H9 (cell line): ENCODE data around the gene RBM33. TPM values are rescaled to one million over a fixed set of nuclear protein-coding genes. Genes with fewer than 3 reads are reported as not detected.

ENCODE experiments used
- DNase-seq: peaks from one replicate; pipeline ENCODE4 v3.0.0-alpha.2; 2017
- H2AFZ ChIP-seq: one replicate; pipeline ENCODE4 v1.6.1; 2013; ENCODE audit warnings: mild to moderate bottlenecking, low read length, control low read depth, moderate library complexity
- H2AK5ac ChIP-seq: 2 replicates; pipeline ENCODE4 v1.6.1; 2013; ENCODE audit warnings: low read length, control low read depth, mixed read lengths; ENCODE audit not compliant: insufficient read length
- H2BK120ac ChIP-seq: one replicate; pipeline ENCODE4 v1.6.1; 2013; ENCODE audit warnings: low read depth, mild to moderate bottlenecking, low read length, control low read depth, inconsistent platforms; ENCODE audit not compliant: poor library complexity, severe bottlenecking
- H2BK12ac ChIP-seq: 2 replicates; pipeline ENCODE4 v1.6.1; 2013; ENCODE audit warnings: low read length, control low read depth, mixed read lengths, low read depth; ENCODE audit not compliant: insufficient read length
- H2BK15ac ChIP-seq: 2 replicates; pipeline ENCODE4 v1.6.1; 2013; ENCODE audit warnings: low read depth, low read length, control low read depth
- H2BK20ac ChIP-seq: one replicate; pipeline ENCODE4 v1.6.1; 2013; ENCODE audit warnings: low read depth, mild to moderate bottlenecking, low read length, control low read depth, inconsistent platforms; ENCODE audit not compliant: poor library complexity, severe bottlenecking
- H2BK5ac ChIP-seq: 2 replicates; pipeline ENCODE4 v1.6.1; 2013; ENCODE audit warnings: low read length, control low read depth, mixed read lengths; ENCODE audit not compliant: insufficient read length
- H3K14ac ChIP-seq: 2 replicates; pipeline ENCODE4 v1.6.1; 2013; ENCODE audit warnings: low read length, control low read depth; ENCODE audit not compliant: insufficient read depth
- H3K18ac ChIP-seq: 2 replicates; pipeline ENCODE4 v1.6.1; 2013; ENCODE audit warnings: low read depth, mild to moderate bottlenecking, mixed read lengths, low read length, control low read depth; ENCODE audit not compliant: insufficient read length
- H3K23ac ChIP-seq: 2 replicates; pipeline ENCODE4 v1.6.1; 2013; ENCODE audit warnings: low read length, control low read depth, mixed read lengths, low read depth; ENCODE audit not compliant: insufficient read length
- H3K23me2 ChIP-seq: 2 replicates; pipeline ENCODE4 v1.6.1; 2013; ENCODE audit warnings: low read depth, mild to moderate bottlenecking, mixed read lengths, low read length, control low read depth; ENCODE audit not compliant: insufficient read length, poor library complexity, severe bottlenecking
- H3K27ac ChIP-seq: 2 replicates; pipeline ENCODE4 v1.5.1; 2013; ENCODE audit warnings: low read length, control low read depth, mixed read lengths, low read depth; ENCODE audit not compliant: insufficient read length
- H3K27me3 ChIP-seq: 2 replicates; pipeline ENCODE4 v1.6.1; 2013; ENCODE audit warnings: low read length, control low read depth, inconsistent platforms; ENCODE audit not compliant: insufficient read depth
- H3K4ac ChIP-seq: 2 replicates; pipeline ENCODE4 v1.6.1; 2013; ENCODE audit warnings: low read depth, mild to moderate bottlenecking, control low read depth, inconsistent platforms, low read length, moderate library complexity
- H3K4me1 ChIP-seq: 2 replicates; pipeline ENCODE4 v1.6.1; 2013; ENCODE audit warnings: low read length, control low read depth, inconsistent platforms; ENCODE audit not compliant: insufficient read depth
- H3K4me2 ChIP-seq: 2 replicates; pipeline ENCODE4 v1.6.1; 2013; ENCODE audit warnings: low read length, control low read depth, mixed read lengths; ENCODE audit not compliant: insufficient read length, insufficient read depth
- H3K56ac ChIP-seq: 2 replicates; pipeline ENCODE4 v1.6.1; 2013; ENCODE audit warnings: low read depth, mild to moderate bottlenecking, mixed read lengths, low read length, control low read depth; ENCODE audit not compliant: insufficient read length
- H3K79me1 ChIP-seq: 2 replicates; pipeline ENCODE4 v1.6.1; 2013; ENCODE audit warnings: low read depth, mild to moderate bottlenecking, moderate library complexity, low read length, control low read depth, inconsistent platforms; ENCODE audit not compliant: insufficient read depth, poor library complexity, severe bottlenecking
- H3K79me2 ChIP-seq: 2 replicates; pipeline ENCODE4 v1.6.1; 2013; ENCODE audit warnings: low read length, control low read depth, inconsistent platforms; ENCODE audit not compliant: insufficient read depth
- H3K9ac ChIP-seq: 2 replicates; pipeline ENCODE4 v1.6.1; 2013; ENCODE audit warnings: low read length, control low read depth, mixed read lengths; ENCODE audit not compliant: insufficient read length; ENCODE audit errors: extremely low read depth
- H3K9me3 ChIP-seq: one replicate; pipeline ENCODE4 v1.6.1; 2013; ENCODE audit warnings: low read depth, low read length, inconsistent platforms; ENCODE audit not compliant: control insufficient read depth
- H3T11ph ChIP-seq: one replicate; pipeline ENCODE4 v1.6.1; 2013; ENCODE audit warnings: mild to moderate bottlenecking, low read length, control low read depth, inconsistent platforms
- H4K20me1 ChIP-seq: one replicate; pipeline ENCODE4 v1.6.1; 2013; ENCODE audit not compliant: control insufficient read depth, insufficient read length, insufficient read depth
- H4K5ac ChIP-seq: 2 replicates; pipeline ENCODE4 v1.6.1; 2013; ENCODE audit warnings: low read depth, mild to moderate bottlenecking, mixed read lengths, low read length, control low read depth; ENCODE audit not compliant: insufficient read length
- H4K8ac ChIP-seq: replicated peaks from 2 replicates; pipeline ENCODE4 v1.6.1; 2013; ENCODE audit warnings: low read length, control low read depth, mixed read lengths, low read depth; ENCODE audit not compliant: insufficient read length
- H4K91ac ChIP-seq: 2 replicates; pipeline ENCODE4 v1.6.1; 2013; ENCODE audit warnings: low read depth, mild to moderate bottlenecking, moderate library complexity, mixed read lengths, low read length, control low read depth; ENCODE audit not compliant: insufficient read length
- H3K27ac Mint-ChIP-seq, 3 experiments: 2 replicates in 2 of 3; 3 replicates in 1 of 3; pipeline ENCODE4 v1.8.0; 2020 to 2021; ENCODE audit warnings: mixed read lengths in 3 of 3, mild to moderate bottlenecking in 1 of 3, moderate library complexity in 1 of 3
- H3K27me3 Mint-ChIP-seq: 2 replicates; pipeline ENCODE4 v1.8.0; 2021; ENCODE audit warnings: low read depth, mild to moderate bottlenecking, moderate library complexity, mixed read lengths
- H3K36me3 Mint-ChIP-seq, 3 experiments: 2 replicates in 2 of 3; 3 replicates in 1 of 3; pipeline ENCODE4 v1.8.0; 2020 to 2021; ENCODE audit warnings: low read depth in 3 of 3, mixed read lengths in 3 of 3; ENCODE audit not compliant: insufficient read depth in 1 of 3
- H3K4me1 Mint-ChIP-seq, 2 experiments: 2 replicates each; pipeline ENCODE4 v1.8.0; 2020; ENCODE audit warnings: mixed read lengths in 2 of 2
- H3K4me3 Mint-ChIP-seq, 2 experiments: 2 replicates in 1 of 2; 3 replicates in 1 of 2; pipeline ENCODE4 v1.8.0; 2020 to 2021; ENCODE audit warnings: mild to moderate bottlenecking in 2 of 2, mixed read lengths in 2 of 2, moderate library complexity in 1 of 2
- H3K9me3 Mint-ChIP-seq, 2 experiments: 2 replicates in 1 of 2; 3 replicates in 1 of 2; pipeline ENCODE4 v1.8.0; 2020; ENCODE audit warnings: mild to moderate bottlenecking in 2 of 2, mixed read lengths in 2 of 2, moderate library complexity in 1 of 2
- CTCF ChIP-seq: fragments of 200-600 bp; sonication (generic); conservative IDR thresholded peaks from 3 replicates; pipeline ENCODE4 v1.8.0; 2021; ENCODE audit warnings: antibody characterized with exemption, mild to moderate bottlenecking
- WGBS: extraction: QIAGEN DNeasy Blood & Tissue Kit; methylation state at CpG from one replicate; pipeline ENCODE4 v1.1.7; 2013; ENCODE audit warnings: missing lambda C conversion rate, low lambda C conversion rate, mixed read lengths; ENCODE audit not compliant: insufficient read length; ENCODE audit errors: extremely low coverage; 5-methylcytosine and 5-hydroxymethylcytosine counted together
- total RNA-seq: library from RNA; stranded (reverse); gene quantifications from 2 replicates; pipeline ENCODE4 v1.2.1, GENCODE V29; 2021

RBM33 gene
- total RNA-seq, 1 experiment from 2014 or later: 71.3 TPM

DNA sequence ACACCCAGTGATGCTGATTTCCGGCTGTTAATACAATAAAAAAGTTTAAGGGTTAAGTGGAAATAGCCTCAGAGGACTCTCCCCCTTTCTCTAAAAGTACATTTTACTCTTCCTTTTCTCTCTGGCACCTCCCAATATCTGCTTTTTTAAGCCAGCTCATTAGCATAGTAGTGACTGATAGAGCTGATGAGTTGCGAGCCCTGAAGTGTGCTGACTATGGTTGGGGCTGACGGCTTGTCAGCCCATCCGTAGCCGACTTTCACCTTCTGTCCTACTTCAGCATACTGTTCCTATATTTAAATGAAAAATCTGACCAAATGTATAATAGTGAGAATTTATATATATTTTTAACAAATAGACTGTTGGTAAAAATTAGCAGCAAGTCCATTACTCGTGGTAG is 87.8 kb downstream of the RBM33 start:
- H2AFZ ChIP-seq: no peak overlapping the region
- Mint-ChIP-seq H3K27ac (peak overlapping the region in 1 of 3 experiments; percentile 74; a peak in 1 of 7 replicates), H3K9me3 (no peaks in the 10 kb centered on the region), H3K4me1 (no peaks in the 10 kb centered on the region), H3K4me3 (no peak overlapping the region), H3K27me3 (no peaks in the 10 kb centered on the region), H3K36me3 (peaks cover 3 to 27% (median 15%) of the 10 kb centered on the region in 3 experiments; a peak in 6 of 7 replicates)
- no peaks in the 10 kb centered on the region for H3K79me2 ChIP-seq
- H3K56ac ChIP-seq: no peak overlapping the region
- no peaks in the 10 kb centered on the region for H3K23me2 ChIP-seq
- no peak overlapping the region for H3K4me2 ChIP-seq
- no peak overlapping the region for H2BK20ac ChIP-seq
- no peak overlapping the region for H2BK12ac ChIP-seq
- no peak overlapping the region for H4K91ac ChIP-seq
- H3K27me3 ChIP-seq: no peaks in the 10 kb centered on the region
- no peak overlapping the region for H3T11ph ChIP-seq
- H4K5ac ChIP-seq: no peak overlapping the region
- H3K9me3 ChIP-seq: no peaks in the 10 kb centered on the region
- no peak overlapping the region for H3K18ac ChIP-seq
- H3K79me1 ChIP-seq: peaks cover 4% of the 10 kb centered on the region
- no peak overlapping the region for H3K27ac ChIP-seq
- DNase-seq: no peak
- no peak overlapping the region for H3K23ac ChIP-seq
- H4K8ac ChIP-seq: no peak overlapping the region
- no peak overlapping the region for H3K9ac ChIP-seq
- no peak overlapping the region for H2BK5ac ChIP-seq
- WGBS: no CpG with 5 or more reads among the region's 6 CpGs
- H2BK15ac ChIP-seq: no peak overlapping the region
- H3K14ac ChIP-seq: no peak overlapping the region
- H3K4me1 ChIP-seq: no peaks in the 10 kb centered on the region
- no peak overlapping the region for H2BK120ac ChIP-seq
- H2AK5ac ChIP-seq: no peak overlapping the region
- H4K20me1 ChIP-seq: no peaks in the 10 kb centered on the region
- H3K4ac ChIP-seq: no peak overlapping the region
- TF ChIP-seq CTCF: no peak
